GM12891 (cell line): ENCODE data around the gene PCDHGA9.

Experiments used
- PAX5 ChIP-seq: IDR thresholded peaks from 2 replicates; pipeline ENCODE4 v1.6.1; 2011; ENCODE audit warnings: low read length, moderate library complexity, mild to moderate bottlenecking; ENCODE audit not compliant: insufficient read depth, severe bottlenecking
- POLR2A ChIP-seq: IDR thresholded peaks from 2 replicates; pipeline ENCODE4 v1.6.1; 2011; ENCODE audit warnings: low read depth, low read length, control low read depth
- POLR2AphosphoS5 ChIP-seq: IDR thresholded peaks from 2 replicates; pipeline ENCODE4 v1.6.1; 2011; ENCODE audit warnings: low read depth, low read length, control low read depth
- POU2F2 ChIP-seq: IDR thresholded peaks from 2 replicates; pipeline ENCODE4 v1.6.1; 2011; ENCODE audit warnings: low read depth, mild to moderate bottlenecking, control low read depth, low read length, moderate library complexity
- SPI1 ChIP-seq: IDR thresholded peaks from 2 replicates; pipeline ENCODE4 v1.6.1; 2011; ENCODE audit warnings: low read depth, low read length, control low read depth
- TAF1 ChIP-seq: IDR thresholded peaks from 2 replicates; pipeline ENCODE4 v1.6.1; 2011; ENCODE audit warnings: low read depth, low read length, control low read depth

GRCh38 chr5:141356950-141357349 is 45.6 kb upstream of the PCDHGA9 start:
- TF ChIP-seq TAF1 (no peak), POLR2AphosphoS5 (no peak), POLR2A (no peak), SPI1 (no peak), POU2F2 (no peak), PAX5 (no peak)
